Measurements from ENCODE around the gene HIVEP1. TPM values are rescaled to one million over a fixed set of nuclear protein-coding genes. Genes with fewer than 3 reads are reported as not detected.

The HIVEP1 gene
- total RNA-seq, 1 experiment from 2014 or later, result 6.6 TPM

Other genes starting within 250 kb of the HIVEP1 start
- not detected in 2 replicates for gene ADTRP, start 233.5 kb upstream of the HIVEP1 start, total RNA-seq (2014; rRNA removed; shearing (Covaris generic))